Panc1 (cell line): ENCODE results near the gene POU2AF3. TPM values are rescaled to one million over a fixed set of nuclear protein-coding genes. Genes with fewer than 3 reads are reported as not detected.

Source experiments
- ATAC-seq: fragments of 200-7000 bp; cut with Tn5 transposase; 2 replicates; pipeline ENCODE4 v1.9.1; 2020; ENCODE audit warnings: mild to moderate bottlenecking, moderate library complexity
- BruUV-seq: library from RNA; stranded (reverse); fragments of 400-500 nt; replicated peaks from 2 replicates; lab custom pipeline; 2021; lab: Mats Ljungman, UMichigan
- CTCF ChIA-PET: fragments of 300-600 bp; sonication (Branson Sonifier 250); formaldehyde crosslinking; loops from one replicate; lab custom pipeline; 2022; ENCODE audit warnings: antibody characterized with exemption; lab: Charles Lee
- POLR2A ChIA-PET: fragments of 300-600 bp; sonication (Branson Sonifier 250); formaldehyde crosslinking; loops from one replicate; lab custom pipeline; 2022; ENCODE audit warnings: antibody characterized with exemption; lab: Charles Lee
- DNase-seq: peaks from one replicate; pipeline ENCODE4 v3.0.0-alpha.2; 2010; ENCODE audit warnings: low read depth, low spot score
- H3K27ac ChIP-seq: 2 replicates; pipeline ENCODE4 v1.5.1; 2011; ENCODE audit warnings: mild to moderate bottlenecking, low read length, inconsistent platforms
- H3K27me3 ChIP-seq: fragments of 200-500 bp; sonication (Bioruptor generic); 2 replicates; pipeline ENCODE4 v1.6.0; 2014; ENCODE audit warnings: low read length, inconsistent platforms; ENCODE audit not compliant: control insufficient read depth, insufficient read depth
- H3K36me3 ChIP-seq: fragments of 200-500 bp; sonication (Bioruptor generic); 2 replicates; pipeline ENCODE4 v1.5.1; 2014; ENCODE audit warnings: inconsistent platforms, mild to moderate bottlenecking, low read length, moderate library complexity; ENCODE audit not compliant: control insufficient read depth, insufficient read depth
- H3K4me1 ChIP-seq: 2 replicates; pipeline ENCODE4 v1.5.1; 2011; ENCODE audit warnings: inconsistent platforms, mild to moderate bottlenecking, low read length, moderate library complexity; ENCODE audit not compliant: control insufficient read depth, insufficient read depth
- H3K4me3 ChIP-seq, 2 experiments: 2 replicates each; pipeline ENCODE4 v1.5.1; 2011 to 2012; ENCODE audit warnings: low read depth in 2 of 2, low read length in 2 of 2, mild to moderate bottlenecking in 2 of 2, inconsistent platforms in 1 of 2, moderate library complexity in 1 of 2
- H3K9me3 ChIP-seq: fragments of 200-500 bp; sonication (Bioruptor generic); 2 replicates; pipeline ENCODE4 v1.5.1; 2014; ENCODE audit warnings: low read depth, mild to moderate bottlenecking, inconsistent platforms, low read length, moderate library complexity; ENCODE audit not compliant: control insufficient read depth, insufficient read depth
- POLR2AphosphoS5 ChIP-seq: IDR thresholded peaks from 2 replicates; pipeline ENCODE4 v1.6.1; 2012; ENCODE audit warnings: mild to moderate bottlenecking, low read depth, low read length, moderate library complexity
- REST ChIP-seq, 2 experiments: IDR thresholded peaks; 2 replicates each; pipeline ENCODE4 v1.6.1; 2011 to 2012; ENCODE audit warnings: low read depth in 2 of 2, control low read depth in 1 of 2, low read length in 1 of 2, mild to moderate bottlenecking in 1 of 2, moderate library complexity in 1 of 2; ENCODE audit not compliant: insufficient read depth in 1 of 2
- SIN3A ChIP-seq: IDR thresholded peaks from 2 replicates; pipeline ENCODE4 v1.6.1; 2012; ENCODE audit warnings: low read depth, mild to moderate bottlenecking, low read length, moderate library complexity, borderline replicate concordance; ENCODE audit not compliant: insufficient read depth
- TCF7L2 ChIP-seq: IDR thresholded peaks from 2 replicates; pipeline ENCODE4 v1.6.1; 2011; ENCODE audit warnings: mild to moderate bottlenecking, low read depth, low read length, inconsistent platforms
- in situ Hi-C: cut with HindIII; loops from 2 replicates; pipeline ENCODE4 v1.10.0; 2016; ENCODE audit warnings: low sequenced_read_pairs, low pct_unique_long_range_greater_than_20kb
- intact Hi-C: fragments of 100-400 bp; cut with micrococcal nuclease; formaldehyde crosslinking; loops from one replicate; pipeline ENCODE4 v1.10.0; 2022; ENCODE audit not compliant: unreplicated experiment
- total RNA-seq: library from RNA; stranded (reverse); gene quantifications from one replicate; pipeline ENCODE4 v1.2.1, GENCODE V29; 2021; ENCODE audit not compliant: unreplicated experiment
- TF ChIP-seq, protein P1 (sequence below): fragments of 450-650 bp; IDR thresholded peaks from 2 replicates; pipeline ENCODE4 v1.5.1; 2017; ENCODE audit warnings: mild to moderate bottlenecking

Gene POU2AF3
- total RNA-seq, 1 experiment from 2014 or later = 0.64 TPM

DNA sequence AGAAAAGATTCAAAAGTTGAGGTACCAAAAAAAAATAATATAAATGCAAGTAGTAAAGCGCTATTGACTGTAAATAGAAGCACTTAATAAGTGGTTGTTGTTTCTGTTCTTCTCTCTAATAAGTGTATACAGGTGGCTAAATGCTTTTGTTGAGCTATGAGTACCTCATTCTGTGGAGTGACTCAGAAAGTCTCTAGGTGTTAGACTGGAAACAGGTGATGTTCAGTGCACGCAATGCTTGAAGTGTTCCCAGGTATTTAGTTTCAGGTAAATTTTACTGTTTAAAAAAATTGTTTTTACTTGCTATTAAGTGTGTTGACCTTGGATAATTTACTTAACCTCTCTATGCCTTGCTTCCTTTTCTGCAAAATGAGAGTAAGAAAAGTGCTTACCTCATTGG, 24.2 kb downstream of the POU2AF3 start:
- intact Hi-C loops = no loop called here
- peaks cover 15% of the 10 kb centered on the region for H3K27me3 ChIP-seq
- BruUV-seq = no TSS peak

DNA sequence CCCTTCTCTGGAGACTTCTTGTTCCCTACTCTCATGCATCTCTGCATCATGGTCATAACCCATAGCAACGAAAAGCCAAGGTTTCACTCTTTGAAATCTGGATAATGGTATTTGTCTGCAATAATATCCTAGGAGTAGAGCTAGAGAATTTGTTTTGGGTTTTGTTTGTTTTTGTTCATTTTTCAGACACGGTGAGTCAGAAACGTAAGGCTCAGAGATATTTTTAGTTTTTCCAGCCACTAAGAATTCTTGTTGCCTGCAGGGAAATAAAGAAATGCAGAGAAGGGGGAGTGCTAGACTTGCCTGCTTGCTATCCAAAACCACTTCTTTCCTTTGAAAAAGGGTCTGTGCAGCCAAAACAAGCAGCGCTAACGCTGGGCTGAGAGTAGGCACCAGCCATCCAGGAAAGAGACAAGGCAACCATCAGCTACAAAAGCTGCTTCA, 26.0 kb downstream of the POU2AF3 start:
- no peak overlapping the region for H3K27ac ChIP-seq

More for the DNA sequence above, 24.2 kb downstream of the POU2AF3 start:
- in situ Hi-C loops = no loop called here
- CTCF ChIA-PET = no interaction called here
- POLR2A ChIA-PET = no interaction called here
- no peak for DNase-seq
- Histone ChIP-seq H3K27ac (no peak overlapping the region), H3K9me3 (no peaks in the 10 kb centered on the region), H3K4me1 (no peaks in the 10 kb centered on the region), H3K36me3 (no peaks in the 10 kb centered on the region), H3K4me3 (no peak overlapping the region)
- TF ChIP-seq TCF7L2 (no peak), REST (IDR thresholded peaks at IDR 0.05; ENCODE audit: insufficient read depth in 1 of 2, low read depth in 2 of 2, low read length in 1 of 2) (no peak), POLR2AphosphoS5 (no peak), SIN3A (no peak)
- TF ChIP-seq, protein P1, sequence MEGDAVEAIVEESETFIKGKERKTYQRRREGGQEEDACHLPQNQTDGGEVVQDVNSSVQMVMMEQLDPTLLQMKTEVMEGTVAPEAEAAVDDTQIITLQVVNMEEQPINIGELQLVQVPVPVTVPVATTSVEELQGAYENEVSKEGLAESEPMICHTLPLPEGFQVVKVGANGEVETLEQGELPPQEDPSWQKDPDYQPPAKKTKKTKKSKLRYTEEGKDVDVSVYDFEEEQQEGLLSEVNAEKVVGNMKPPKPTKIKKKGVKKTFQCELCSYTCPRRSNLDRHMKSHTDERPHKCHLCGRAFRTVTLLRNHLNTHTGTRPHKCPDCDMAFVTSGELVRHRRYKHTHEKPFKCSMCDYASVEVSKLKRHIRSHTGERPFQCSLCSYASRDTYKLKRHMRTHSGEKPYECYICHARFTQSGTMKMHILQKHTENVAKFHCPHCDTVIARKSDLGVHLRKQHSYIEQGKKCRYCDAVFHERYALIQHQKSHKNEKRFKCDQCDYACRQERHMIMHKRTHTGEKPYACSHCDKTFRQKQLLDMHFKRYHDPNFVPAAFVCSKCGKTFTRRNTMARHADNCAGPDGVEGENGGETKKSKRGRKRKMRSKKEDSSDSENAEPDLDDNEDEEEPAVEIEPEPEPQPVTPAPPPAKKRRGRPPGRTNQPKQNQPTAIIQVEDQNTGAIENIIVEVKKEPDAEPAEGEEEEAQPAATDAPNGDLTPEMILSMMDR = no peak
- ATAC-seq = no peak

More for the DNA sequence above, 26.0 kb downstream of the POU2AF3 start:
- peaks cover 18% of the 10 kb centered on the region for H3K27me3 ChIP-seq
- no peak overlapping the region for H3K4me3 ChIP-seq
- ChIA-PET CTCF (no interaction called here), POLR2A (no interaction called here)
- no peaks in the 10 kb centered on the region for H3K4me1 ChIP-seq
- intact Hi-C loops = no loop called here
- TF ChIP-seq POLR2AphosphoS5 = no peak
- TF ChIP-seq TCF7L2 = no peak
- TF ChIP-seq, protein P1 = no peak
- no peak for TF ChIP-seq REST (IDR thresholded peaks at IDR 0.05; ENCODE audit: insufficient read depth in 1 of 2, low read depth in 2 of 2, low read length in 1 of 2)
- TF ChIP-seq SIN3A = no peak
- BruUV-seq = no TSS peak
- in situ Hi-C loops = no loop called here
- H3K36me3 ChIP-seq = no peaks in the 10 kb centered on the region
- no peaks in the 10 kb centered on the region for H3K9me3 ChIP-seq
- DNase-seq (no peak), ATAC-seq (no peak)
